Epithelial cell of proximal tubule (primary cell): Measurements from ENCODE around the gene MISP. TPM values are rescaled to one million over a fixed set of nuclear protein-coding genes. Genes with fewer than 3 reads are reported as not detected.
"Not testable (repeated sequence)": the region's sequence is repeated elsewhere in the genome, so short reads cannot be mapped to it uniquely, and the experiment has no call there.

Source experiments
- DNase-seq: peaks from one replicate; pipeline ENCODE4 v3.0.0-alpha.2; 2011; ENCODE audit warnings: low read depth
- H3K4me3 ChIP-seq: 2 replicates; pipeline ENCODE4 v1.5.1; 2011; ENCODE audit warnings: low read depth, mild to moderate bottlenecking, low read length
- CTCF ChIP-seq: conservative IDR thresholded peaks from 2 replicates; pipeline ENCODE4 v1.5.1; 2012; ENCODE audit warnings: low read depth, mild to moderate bottlenecking, low read length
- total RNA-seq: library from RNA; depleted of rRNA; stranded (reverse); fragments of >200 nt; gene quantifications from 2 replicates; pipeline ENCODE4 v1.2.3, GENCODE V29; 2015

Gene MISP
- total RNA-seq: 25.2 and 41.5 TPM in 2 replicates

GRCh38 chr19:750640-751423 lies at the start of gene MISP:
MISP (plus strand) TSS chr19:751112; CDS start chr19:756947, 5,835 bp downstream.
- DNase-seq: no peak
- no peak for TF ChIP-seq CTCF
- peak within 1 kb of the TSS; percentile 34 for H3K4me3 ChIP-seq

GRCh38 chr19:702847-703246 lies 48.1 kb upstream of the MISP start:
- peak overlapping the region; percentile 51 for H3K4me3 ChIP-seq
- not testable (repeated sequence) for DNase-seq

GRCh38 chr19:703329-703650 lies 47.6 kb upstream of the MISP start:
- peak overlapping the region; percentile 51 for H3K4me3 ChIP-seq
- TF ChIP-seq CTCF: no peak
- DNase-seq: no peak

- DNase-seq: no peak
- no peak for TF ChIP-seq CTCF
- peak overlapping the region; percentile 51 for H3K4me3 ChIP-seq
These were observed 47.1 kb upstream of the MISP start for GRCh38 chr19:703651-704446.

- no peak for TF ChIP-seq CTCF
- DNase-seq: no peak
- peak overlapping the region; percentile 33 for H3K4me3 ChIP-seq
These were observed 46.5 kb upstream of the MISP start for GRCh38 chr19:704447-704741.

- peak within 1 kb of the TSS; percentile 50 for H3K4me3 ChIP-seq
- TF ChIP-seq CTCF: no peak
- DNase-seq: no peak
These were observed 42.5 kb upstream of the MISP start, which contains the start of gene PALM for GRCh38 chr19:708154-709143. PALM (plus strand) TSS chr19:708935; CDS start chr19:709147, 212 bp downstream.
